ENCODE data around the gene CAPN12.
"Not testable (repeated sequence)": the region's sequence is repeated elsewhere in the genome, so short reads cannot be mapped to it uniquely, and the experiment has no call there.

Gene CAPN12

GRCh38 chr19:38770949-38771275 lies 26.6 kb upstream of the CAPN12 start:
- DNase-seq, result not testable (repeated sequence)

GRCh38 chr19:38770228-38770948 lies 26.1 kb upstream of the CAPN12 start:
- DNase-seq, result not testable (repeated sequence)

DNA sequence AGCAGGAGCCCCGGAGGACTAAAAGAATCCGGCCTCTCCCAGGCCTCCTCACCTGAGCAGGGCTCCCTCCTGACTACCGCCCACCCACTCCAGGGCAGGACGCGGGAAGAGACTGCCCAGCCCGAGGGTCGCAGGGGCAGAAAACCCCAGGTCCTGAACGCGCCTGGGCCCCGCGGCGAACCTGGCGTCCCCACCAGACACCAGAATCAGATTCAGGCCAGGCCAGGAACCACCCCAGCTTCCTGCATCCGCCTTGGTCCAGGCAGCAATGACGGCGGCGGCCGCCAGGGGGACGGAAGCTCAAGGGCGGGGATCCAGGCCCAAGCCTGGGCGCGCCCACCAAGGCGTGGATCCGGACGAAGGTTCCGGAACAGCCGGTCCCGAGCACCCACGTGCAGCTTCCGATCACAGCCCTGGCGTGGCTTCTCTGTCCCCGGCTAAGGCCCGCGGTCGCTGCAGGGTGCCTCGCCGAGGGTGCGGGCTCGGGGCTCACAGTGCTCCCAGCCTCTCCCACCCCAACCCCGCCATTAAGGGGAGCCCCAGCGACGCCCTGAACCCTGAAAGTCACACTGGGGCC lies 25.4 kb upstream of the CAPN12 start:
- DNase-seq, result peak; percentile 14

DNA sequence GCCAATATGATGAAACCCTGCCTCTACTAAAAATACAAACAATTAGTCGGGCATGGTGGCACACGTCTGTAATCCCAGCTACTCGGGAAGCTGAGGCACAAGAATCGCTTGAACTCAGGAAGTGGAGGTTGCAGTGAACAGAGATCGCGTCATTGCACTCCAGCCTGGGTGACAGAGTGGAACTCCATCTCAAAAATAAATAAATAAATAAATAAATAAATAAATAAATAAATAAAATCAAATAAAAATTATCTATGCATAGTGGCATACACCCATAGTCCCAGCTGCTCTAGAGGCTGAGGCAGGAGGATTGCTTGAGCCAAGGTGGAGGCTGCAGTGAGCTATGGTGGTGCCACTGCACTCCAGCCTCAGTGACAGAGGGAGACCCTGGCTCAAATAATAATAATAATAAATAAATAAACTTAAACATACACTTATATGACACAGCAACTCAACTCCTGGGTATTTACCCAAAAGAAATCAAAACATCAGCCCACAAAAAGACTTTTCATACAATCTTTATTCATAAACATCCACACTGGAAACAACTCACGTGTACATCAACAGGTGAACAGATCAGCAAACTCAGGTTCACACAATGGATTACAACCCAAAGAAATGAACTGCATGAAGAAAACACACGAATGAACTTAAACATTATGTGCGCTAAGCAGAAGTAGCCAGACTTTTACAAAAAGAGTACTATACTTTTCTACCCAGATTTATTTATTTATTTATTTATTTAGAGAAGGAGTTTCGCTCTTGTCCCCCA lies 22.2 kb upstream of the CAPN12 start:
- no peak for DNase-seq

GRCh38 chr19:38765214-38765613 lies 20.9 kb upstream of the CAPN12 start:
- DNase-seq, result no peak

GRCh38 chr19:38763795-38764220 lies 19.5 kb upstream of the CAPN12 start:
- no peak for DNase-seq

- not testable (repeated sequence) for DNase-seq
Measured at GRCh38 chr19:38761884-38762389, 17.7 kb upstream of the CAPN12 start.

- DNase-seq, result not testable (repeated sequence)
Measured at GRCh38 chr19:38760805-38761517, 16.7 kb upstream of the CAPN12 start.

GRCh38 chr19:38759590-38760003 lies 15.3 kb upstream of the CAPN12 start:
- DNase-seq, result no peak

- not testable (repeated sequence) for DNase-seq
Measured at GRCh38 chr19:38754196-38754595, 9.9 kb upstream of the CAPN12 start.

DNA sequence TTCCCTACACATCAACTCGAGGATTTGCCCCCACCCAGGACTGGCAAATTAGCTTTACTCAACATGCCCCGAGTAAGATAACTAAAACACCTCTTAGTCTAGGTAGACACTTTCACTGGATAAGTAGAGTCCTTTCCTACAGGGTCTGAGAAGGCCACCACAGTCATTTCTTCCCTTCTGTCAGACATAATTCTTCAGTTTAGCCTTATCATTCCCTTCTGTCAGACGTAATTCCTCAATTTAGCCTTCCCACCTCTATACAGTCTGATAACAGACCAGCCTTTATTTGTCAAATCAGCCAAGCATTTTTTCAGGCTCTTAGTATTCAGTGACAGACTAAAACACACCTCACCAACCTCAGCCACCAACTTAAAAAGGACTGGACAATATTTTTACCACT lies 9.5 kb upstream of the CAPN12 start:
- DNase-seq, result not testable (repeated sequence)

GRCh38 chr19:38745316-38745715 lies 1.0 kb upstream of the CAPN12 start:
- no peak for DNase-seq

- DNase-seq, result no peak
Measured at GRCh38 chr19:38744874-38745273, 600 bp upstream of the CAPN12 start.

GRCh38 chr19:38743394-38744297 lies 628 bp downstream of the CAPN12 start:
- DNase-seq, result no peak

- no peak for DNase-seq
Measured at GRCh38 chr19:38742906-38743305, 1.4 kb downstream of the CAPN12 start.

DNA sequence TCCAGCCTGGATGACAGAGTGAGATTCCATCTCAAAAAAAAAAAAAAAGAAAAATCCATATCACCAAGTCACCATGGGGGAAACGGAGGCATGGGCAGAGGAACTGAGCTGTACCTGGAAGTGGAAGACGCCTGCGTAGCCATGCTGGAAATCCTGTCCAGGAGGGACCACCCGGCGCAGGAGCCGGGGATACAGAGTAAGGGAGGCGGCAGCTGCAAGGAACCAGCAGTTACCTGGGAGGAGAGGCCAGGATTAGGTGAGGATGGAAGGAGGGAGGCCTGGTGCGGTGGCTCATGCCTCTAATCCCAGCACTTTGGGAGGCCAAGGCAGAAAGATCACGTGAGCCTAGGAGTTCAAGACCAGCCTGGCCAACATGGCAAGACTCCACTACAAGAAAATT lies 2.0 kb downstream of the CAPN12 start:
- no peak for DNase-seq

- no peak for DNase-seq
Measured at GRCh38 chr19:38741670-38742069, 2.6 kb downstream of the CAPN12 start.

- no peak for DNase-seq
Measured at GRCh38 chr19:38740932-38741331, 3.3 kb downstream of the CAPN12 start.

DNA sequence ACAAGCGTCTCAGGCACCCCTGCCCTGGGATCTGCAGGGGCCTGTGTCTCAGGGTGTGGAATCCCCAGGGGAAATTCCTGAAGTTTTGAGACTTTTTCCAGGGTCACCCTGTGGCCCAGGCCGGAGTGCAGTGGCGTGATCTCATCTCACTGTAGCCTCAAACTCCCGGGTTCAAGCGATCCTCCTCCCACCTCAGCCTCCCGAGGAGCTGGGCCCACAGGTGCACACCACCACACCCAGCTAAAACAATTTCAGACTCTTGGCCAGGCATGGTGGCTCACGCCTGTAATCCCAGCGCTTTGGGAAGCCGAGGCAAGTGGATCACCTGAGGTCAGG lies 4.0 kb downstream of the CAPN12 start:
- no peak for DNase-seq

DNA sequence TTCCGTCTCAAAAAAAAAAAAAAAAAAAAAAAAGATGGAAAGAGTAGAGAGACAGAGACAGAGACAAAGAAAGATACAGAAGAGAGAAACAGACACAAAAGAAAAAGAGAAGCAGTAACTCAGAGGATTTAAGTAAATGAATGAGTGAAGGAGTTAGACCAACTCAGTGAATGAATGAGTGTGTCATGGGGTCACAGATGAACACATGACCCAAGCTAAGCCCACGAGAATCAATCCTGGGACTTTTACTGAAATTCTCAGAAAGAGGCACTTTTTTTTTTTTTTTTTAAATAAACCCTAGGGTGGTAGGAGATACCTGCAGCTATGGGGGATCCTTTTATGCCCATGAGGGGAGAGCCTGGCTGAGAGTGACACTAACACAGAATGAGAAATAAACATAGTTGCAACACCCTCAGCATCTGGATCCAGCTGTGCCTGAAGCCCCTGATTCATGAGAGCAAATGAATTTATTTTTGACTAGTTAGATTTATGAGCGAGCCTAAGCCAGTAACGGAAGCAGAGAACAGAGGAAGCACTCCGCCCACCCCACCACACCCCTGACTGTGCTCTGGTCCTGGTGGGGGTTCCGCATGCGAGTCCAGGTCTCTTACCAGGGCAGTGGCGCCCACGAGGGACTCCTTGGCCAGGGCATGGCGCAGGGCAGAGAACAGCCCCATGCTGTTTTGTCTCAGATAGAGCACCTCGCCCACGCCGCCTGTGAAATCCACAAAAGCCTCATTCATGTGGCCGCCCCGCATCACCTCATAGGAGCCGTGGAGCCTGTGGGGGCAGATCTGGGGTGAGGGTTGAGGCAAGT lies 4.6 kb downstream of the CAPN12 start:
- DNase-seq, result no peak

Data from T1000 (cell line).